Smooth muscle cell (in vitro differentiated cells): ENCODE results near the gene SURF4. TPM values are rescaled to one million over a fixed set of nuclear protein-coding genes. Genes with fewer than 3 reads are reported as not detected.

Experiments
- DNase-seq: peaks from one replicate; lab custom pipeline; 2025; ENCODE audit not compliant: unreplicated experiment; lab: John Stamatoyannopoulos, UW
- H2AFZ ChIP-seq: fragments of 200-600 bp; sonication (generic); 2 replicates; pipeline ENCODE4 v1.6.0; 2016; ENCODE audit warnings: antibody characterized with exemption, low read depth, mild to moderate bottlenecking
- H3F3A ChIP-seq: fragments of 200-600 bp; sonication (generic); 2 replicates; pipeline ENCODE4 v1.6.0; 2017; ENCODE audit warnings: antibody characterized with exemption, low read depth
- H3K27ac ChIP-seq: fragments of 200-600 bp; sonication (generic); 2 replicates; pipeline ENCODE4 v1.5.1; 2016; ENCODE audit warnings: low read depth, mild to moderate bottlenecking
- H3K27me3 ChIP-seq: fragments of 200-600 bp; sonication (generic); 2 replicates; pipeline ENCODE4 v1.6.1; 2016; ENCODE audit warnings: low read depth, mild to moderate bottlenecking
- H3K36me3 ChIP-seq: fragments of 200-600 bp; sonication (generic); 2 replicates; pipeline ENCODE4 v1.5.1; 2016; ENCODE audit warnings: low read depth
- H3K4me1 ChIP-seq: fragments of 200-600 bp; sonication (generic); 2 replicates; pipeline ENCODE4 v1.5.1; 2016; ENCODE audit warnings: low read depth
- H3K4me2 ChIP-seq: fragments of 200-600 bp; sonication (generic); 2 replicates; pipeline ENCODE4 v1.6.0; 2016; ENCODE audit warnings: mild to moderate bottlenecking
- H3K4me3 ChIP-seq: fragments of 200-600 bp; sonication (generic); 2 replicates; pipeline ENCODE4 v1.5.1; 2016; ENCODE audit warnings: mild to moderate bottlenecking
- H3K79me2 ChIP-seq: fragments of 200-600 bp; sonication (generic); 2 replicates; pipeline ENCODE4 v1.6.0; 2016; ENCODE audit warnings: low read depth, mild to moderate bottlenecking
- H3K9ac ChIP-seq: fragments of 200-600 bp; sonication (generic); 2 replicates; pipeline ENCODE4 v1.6.0; 2016; ENCODE audit warnings: low read depth
- H3K9me3 ChIP-seq: fragments of 200-600 bp; sonication (generic); replicated peaks from 2 replicates; pipeline ENCODE4 v1.5.1; 2016; ENCODE audit warnings: low read depth
- H4K20me1 ChIP-seq: fragments of 200-600 bp; sonication (generic); 2 replicates; pipeline ENCODE4 v1.6.0; 2016; ENCODE audit warnings: low read depth
- CTCF ChIP-seq: fragments of 200-600 bp; sonication (generic); IDR thresholded peaks from 2 replicates; pipeline ENCODE4 v1.5.1; 2017; ENCODE audit warnings: borderline replicate concordance, mild to moderate bottlenecking, antibody characterized with exemption; ENCODE audit not compliant: insufficient read depth, poor library complexity, severe bottlenecking
- WGBS: methylation state at CpG from one replicate; pipeline ENCODE4 v1.1.7; 2016; ENCODE audit warnings: low lambda C conversion rate; 5-methylcytosine and 5-hydroxymethylcytosine counted together
- polyA plus RNA-seq: library from polyadenylated mRNA; unstranded; fragments of >200 nt; fragmentation: Nextera tagmentation; extraction: Ambion mirVana; gene quantifications from 2 replicates; pipeline ENCODE4 v1.2.1, GENCODE V29; 2016
- total RNA-seq: library from RNA; depleted of rRNA; stranded (reverse); fragments of >200 nt; gene quantifications from 2 replicates; pipeline ENCODE4 v1.2.3, GENCODE V29; 2014

The SURF4 gene
- total and polyA plus RNA-seq, 2 experiments from 2014 or later, result 353 to 396 TPM

DNA sequence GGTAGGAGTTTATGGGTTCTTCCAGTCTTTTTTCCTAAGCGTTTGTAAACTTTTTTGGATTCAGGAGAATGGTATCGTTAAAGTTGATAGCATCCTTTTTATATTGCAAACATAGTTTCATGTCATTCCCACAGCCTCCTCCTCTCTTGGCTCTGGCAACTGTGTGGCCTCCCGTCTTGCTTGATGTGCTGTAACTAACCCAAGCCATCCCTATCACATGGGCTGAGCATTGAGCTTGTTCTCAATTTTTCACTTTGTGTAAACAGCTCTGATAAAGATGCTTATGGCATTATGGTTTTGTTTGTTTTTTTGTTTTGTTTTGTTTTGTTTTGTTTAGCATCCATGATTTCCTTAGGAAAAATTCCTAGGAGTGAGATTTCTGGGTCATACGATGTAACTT lies 4.9 kb upstream of the SURF4 start:
- Histone ChIP-seq H4K20me1 (no peaks in the 10 kb centered on the region), H3K9ac (no peak overlapping the region), H2AFZ (no peak overlapping the region), H3K27ac (no peak overlapping the region), H3K4me3 (no peak overlapping the region), H3K36me3 (no peaks in the 10 kb centered on the region), H3K27me3 (no peaks in the 10 kb centered on the region), H3K79me2 (peaks cover 1% of the 10 kb centered on the region), H3K4me1 (peaks cover 8% of the 10 kb centered on the region), H3F3A (peaks cover 9% of the 10 kb centered on the region), H3K4me2 (no peak overlapping the region), H3K9me3 (no peaks in the 10 kb centered on the region)
- no peak for DNase-seq
- no peak for TF ChIP-seq CTCF
- whole genome bisulfite sequencing, result 89% methylated on average over 4 of the region's 4 CpGs

DNA sequence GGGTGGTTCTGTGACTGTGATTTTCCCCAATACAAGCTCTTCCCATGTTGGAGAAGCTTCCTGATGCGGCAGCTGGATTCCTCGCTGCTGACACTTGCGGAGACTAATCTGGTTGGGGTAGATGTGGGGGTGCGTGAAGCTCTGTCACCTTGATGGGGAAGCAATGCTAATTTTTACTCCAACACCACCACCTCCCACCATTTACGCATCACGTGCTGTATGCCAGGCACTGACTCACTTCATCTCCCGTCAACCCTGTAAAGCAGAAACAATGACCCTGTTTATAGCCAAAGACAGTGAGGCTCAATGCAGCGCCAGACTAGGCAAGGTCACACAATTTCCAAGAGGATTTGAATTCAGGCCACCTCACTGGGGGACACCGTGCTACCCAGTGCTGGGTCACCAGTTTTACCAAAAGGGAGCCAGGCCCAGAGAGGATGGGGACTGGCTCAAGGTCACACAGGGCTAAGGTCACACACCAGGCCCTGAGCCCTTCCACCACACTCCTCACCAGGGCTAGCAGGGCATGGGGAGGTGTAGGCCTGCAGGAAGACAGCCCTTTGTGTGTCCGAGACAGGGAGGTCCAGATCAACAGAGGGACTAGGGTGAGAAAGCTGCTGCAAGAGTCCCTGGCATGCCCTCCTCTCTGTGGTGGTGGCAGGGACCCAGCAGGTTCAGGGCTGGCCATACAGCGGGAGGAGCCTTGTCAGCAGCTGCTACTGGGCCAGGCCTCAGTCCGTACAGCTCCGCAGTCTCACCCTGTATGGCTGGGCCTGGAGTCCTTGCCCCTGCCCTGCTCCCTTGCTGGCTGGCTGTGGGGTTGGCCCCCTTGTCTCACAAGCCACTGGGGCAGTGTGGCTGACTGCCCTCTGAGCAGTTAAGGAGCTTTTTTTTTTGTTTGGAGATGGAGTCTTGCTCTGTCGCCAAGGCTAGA lies 3.6 kb upstream of the SURF4 start:
- Histone ChIP-seq H3K4me1 (peaks cover 10% of the 10 kb centered on the region), H3K27me3 (no peaks in the 10 kb centered on the region), H3K79me2 (peaks cover 14% of the 10 kb centered on the region), H3K9ac (no peak overlapping the region), H3K4me3 (no peak overlapping the region), H2AFZ (no peak overlapping the region), H3K9me3 (no peaks in the 10 kb centered on the region), H3K36me3 (no peaks in the 10 kb centered on the region), H4K20me1 (peaks cover 10% of the 10 kb centered on the region), H3K4me2 (no peak overlapping the region), H3K27ac (no peak overlapping the region), H3F3A (peaks cover 9% of the 10 kb centered on the region)
- 94% methylated on average over 14 of the region's 14 CpGs for WGBS
- DNase-seq, result no peak
- no peak for TF ChIP-seq CTCF

DNA sequence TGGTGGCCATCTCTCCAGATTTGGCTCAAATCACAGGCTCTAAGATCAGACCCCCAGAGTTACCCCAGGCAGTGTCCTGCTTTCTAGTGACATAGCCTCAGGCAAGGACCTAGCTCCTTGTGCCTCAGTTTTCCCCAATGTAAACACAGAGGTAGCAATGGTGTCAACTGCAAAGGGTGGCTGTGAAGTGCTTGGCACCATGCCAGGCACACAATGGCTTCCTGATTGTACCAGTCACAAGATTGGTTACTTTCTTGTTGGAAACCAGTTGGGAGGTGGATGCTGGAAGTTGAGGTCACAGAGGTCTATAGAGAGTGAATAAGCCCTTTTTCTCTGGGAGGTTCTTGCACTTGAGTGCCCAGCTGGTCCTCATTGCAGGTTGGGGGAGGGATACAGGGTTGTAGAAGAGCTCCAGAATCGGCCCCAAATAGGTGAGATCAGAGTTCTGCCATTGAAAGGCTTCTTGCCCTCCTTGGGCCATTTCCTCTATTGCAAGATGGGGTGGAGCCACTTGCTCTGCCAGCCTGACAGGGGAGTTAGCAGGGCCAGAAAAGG lies 2.6 kb upstream of the SURF4 start:
- WGBS, result 95% methylated on average over 1 of the region's 1 CpG
- Histone ChIP-seq H2AFZ (no peak overlapping the region), H3K9me3 (no peaks in the 10 kb centered on the region), H3F3A (peaks cover 14% of the 10 kb centered on the region), H3K79me2 (peaks cover 24% of the 10 kb centered on the region), H3K4me1 (peaks cover 15% of the 10 kb centered on the region), H3K4me2 (no peak overlapping the region), H4K20me1 (peaks cover 19% of the 10 kb centered on the region), H3K27me3 (no peaks in the 10 kb centered on the region), H3K9ac (no peak overlapping the region), H3K36me3 (no peaks in the 10 kb centered on the region), H3K27ac (no peak overlapping the region), H3K4me3 (no peak overlapping the region)
- DNase-seq, result no peak
- no peak for TF ChIP-seq CTCF
